LoVo (cell line): ENCODE results near the gene GSTT2.

Experiments used
- DNase-seq: peaks from one replicate; pipeline ENCODE4 v3.0.0-alpha.2; 2016; ENCODE audit warnings: low spot score

Gene GSTT2

DNA sequence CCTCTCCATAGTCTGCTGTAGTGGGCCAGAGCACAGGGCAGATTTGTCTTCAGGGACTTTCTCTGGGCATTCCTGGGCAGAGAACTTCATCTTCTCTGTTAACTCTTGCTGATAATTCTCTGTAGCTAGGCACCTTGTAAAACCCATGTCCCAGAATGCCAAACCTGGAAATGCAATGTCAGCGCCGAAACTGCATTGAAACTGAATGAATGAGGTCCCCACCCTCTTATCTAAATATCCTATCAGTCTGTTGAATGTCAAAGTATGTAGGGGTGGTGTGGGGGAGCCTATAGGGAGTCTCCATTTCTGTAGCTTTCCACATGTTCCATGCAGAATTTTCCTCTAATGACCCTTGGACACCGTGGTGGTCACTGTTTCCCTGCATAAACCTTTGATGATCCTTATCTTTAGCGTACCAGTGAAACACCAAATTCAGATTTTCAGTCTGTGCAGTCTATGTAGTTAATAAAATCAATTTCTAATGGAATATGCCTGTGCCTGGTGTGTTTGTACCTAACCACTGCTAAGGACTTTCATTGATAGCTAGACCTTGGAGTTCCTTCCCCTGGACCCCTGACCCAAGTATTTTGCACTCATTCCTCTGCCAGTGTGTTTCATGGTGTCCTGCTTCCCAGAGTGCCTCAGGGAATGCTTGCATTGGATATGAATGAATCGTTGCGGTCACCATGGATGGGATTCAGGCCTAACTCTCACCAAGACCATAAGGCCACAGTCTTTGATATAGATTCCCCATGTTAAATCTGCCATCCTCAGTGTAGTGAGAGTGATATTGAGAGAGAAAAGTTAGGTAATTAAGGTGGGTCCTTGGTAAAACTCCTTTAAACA is 28.7 kb downstream of the GSTT2 start:
- DNase-seq = no peak

DNA sequence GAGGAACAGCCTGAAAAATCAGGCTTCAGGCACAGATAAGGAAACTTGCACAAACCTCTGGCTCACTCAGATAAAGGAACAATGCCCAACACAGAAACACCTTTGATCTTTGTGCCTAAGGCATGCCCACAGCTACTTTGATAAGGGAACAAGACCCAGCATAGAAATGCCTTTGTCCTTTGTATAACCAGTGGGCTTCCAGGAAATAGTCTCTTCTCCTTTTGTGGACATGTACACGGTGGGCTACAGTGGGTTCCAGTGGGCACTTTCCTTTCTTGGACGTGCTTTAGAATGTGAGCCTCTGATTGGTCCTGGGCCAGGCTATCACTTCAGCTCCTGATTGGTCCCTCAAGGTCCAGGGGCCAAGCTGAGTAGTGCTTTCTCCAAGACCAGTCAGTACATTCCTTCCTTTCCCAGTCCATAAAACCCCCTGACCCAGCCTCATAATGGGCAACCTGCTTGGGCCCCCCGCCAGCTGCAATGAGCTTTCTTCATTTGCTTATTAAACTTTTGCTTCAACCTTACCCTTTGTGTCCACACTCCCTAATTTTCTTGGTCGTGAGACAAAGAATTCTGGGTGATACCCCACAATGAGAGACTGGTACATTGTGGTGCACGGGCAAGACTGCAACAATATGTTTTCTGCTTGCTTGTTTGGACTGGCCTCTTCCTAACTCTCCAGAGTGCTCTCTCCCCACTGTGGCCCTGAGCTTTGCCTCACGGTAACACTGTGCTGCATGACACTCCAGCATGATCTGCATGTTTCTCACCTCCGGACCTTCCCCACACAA is 29.5 kb downstream of the GSTT2 start:
- DNase-seq = no peak

DNA sequence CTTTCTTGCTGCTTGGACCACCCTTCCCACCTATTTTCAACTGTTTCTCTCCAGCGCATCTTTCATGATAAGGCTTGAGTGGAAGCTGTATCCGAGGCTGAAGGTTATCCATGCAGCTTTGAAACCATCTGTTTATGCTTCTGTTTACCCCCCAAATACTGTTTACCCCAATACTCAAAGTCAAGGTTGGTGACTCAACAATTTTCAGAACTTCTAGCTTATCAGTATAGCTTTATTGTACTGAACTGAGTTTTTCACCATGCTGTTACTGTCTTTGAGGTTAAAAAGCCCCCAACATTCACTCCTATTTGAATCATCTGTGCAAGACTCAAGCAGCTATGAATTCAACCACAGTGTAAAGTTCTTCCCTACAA is 30.1 kb downstream of the GSTT2 start:
- DNase-seq = no peak

DNA sequence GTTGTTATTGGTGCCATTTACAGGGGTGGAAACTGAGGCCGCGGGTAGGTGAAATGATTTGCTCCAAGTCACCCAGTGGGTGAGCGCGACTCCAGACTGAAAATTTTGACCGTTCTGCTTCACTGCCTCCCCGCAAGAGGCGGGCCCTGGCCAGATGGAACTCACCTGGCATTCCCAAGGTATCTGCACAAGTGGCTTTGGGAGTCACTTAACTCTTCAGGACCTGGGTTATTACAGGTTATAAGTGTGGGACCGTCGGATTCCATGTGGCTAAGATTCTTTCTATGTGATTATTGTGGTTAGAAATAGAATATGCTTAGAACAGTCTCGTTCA is 31.8 kb downstream of the GSTT2 start:
- no peak for DNase-seq

DNA sequence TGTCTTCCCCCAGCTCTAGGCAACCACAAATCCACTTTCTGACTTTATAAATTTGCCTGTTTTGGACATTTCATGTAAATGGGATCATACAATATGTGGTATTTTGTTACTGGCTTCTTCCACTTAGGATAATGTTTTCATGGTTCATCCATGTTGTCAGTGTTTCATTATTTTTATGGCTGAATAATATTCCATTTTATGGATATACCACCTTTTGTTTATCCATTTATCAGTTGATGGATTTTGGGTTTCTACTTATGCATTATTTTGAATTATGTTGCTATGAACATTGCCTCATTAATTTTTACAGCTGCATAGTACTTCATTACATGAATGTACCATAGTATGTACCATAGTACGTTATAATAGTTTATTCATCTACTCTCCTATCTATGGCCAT is 36.2 kb downstream of the GSTT2 start:
- DNase-seq = no peak

DNA sequence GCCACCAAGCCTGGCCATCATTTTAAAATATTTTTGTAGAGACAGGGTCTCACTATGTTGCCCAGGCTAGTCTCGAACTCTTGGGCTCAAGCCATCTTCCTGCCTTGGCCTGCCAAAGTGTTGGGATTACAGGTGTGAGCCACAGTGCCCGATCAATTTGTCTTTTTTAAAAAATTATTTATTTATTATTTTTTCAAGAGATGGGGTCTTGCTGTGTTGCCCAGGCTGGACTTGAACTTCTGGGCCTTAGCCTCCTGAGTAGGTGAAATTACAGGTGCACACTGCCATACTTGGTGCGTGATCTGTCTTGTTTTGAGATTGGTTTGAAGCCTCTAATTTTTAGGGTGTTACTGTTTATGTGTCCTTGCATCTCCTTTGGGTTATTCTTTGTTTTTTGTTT is 41.4 kb downstream of the GSTT2 start:
- no peak for DNase-seq

DNA sequence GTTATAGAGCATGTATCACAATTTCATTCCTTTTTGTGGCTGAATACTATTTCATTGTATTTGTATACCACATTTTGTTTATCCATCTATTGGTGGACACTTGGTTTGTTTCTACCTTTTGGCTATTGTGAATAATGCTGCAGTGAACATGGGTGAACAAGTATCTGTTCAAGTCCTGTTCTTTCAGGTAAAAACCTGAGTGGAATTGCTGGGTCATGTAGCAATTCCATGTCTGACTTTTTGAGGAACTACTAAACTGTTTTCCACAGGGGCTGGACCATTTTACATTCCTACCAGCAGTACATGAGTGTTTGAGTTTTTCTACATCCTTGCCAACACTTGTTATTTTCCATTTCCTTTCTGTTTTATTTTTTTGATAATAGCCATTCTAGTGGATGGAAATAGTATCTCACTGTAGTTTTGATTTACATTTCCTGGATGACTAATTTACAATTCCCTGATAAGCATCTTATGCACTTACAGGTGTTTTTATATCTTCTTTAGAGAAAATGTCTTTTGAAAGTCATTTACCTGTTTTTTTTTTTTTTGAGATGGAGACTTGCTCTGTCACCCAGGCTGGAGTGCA is 43.4 kb downstream of the GSTT2 start:
- DNase-seq = peak; percentile 9

DNA sequence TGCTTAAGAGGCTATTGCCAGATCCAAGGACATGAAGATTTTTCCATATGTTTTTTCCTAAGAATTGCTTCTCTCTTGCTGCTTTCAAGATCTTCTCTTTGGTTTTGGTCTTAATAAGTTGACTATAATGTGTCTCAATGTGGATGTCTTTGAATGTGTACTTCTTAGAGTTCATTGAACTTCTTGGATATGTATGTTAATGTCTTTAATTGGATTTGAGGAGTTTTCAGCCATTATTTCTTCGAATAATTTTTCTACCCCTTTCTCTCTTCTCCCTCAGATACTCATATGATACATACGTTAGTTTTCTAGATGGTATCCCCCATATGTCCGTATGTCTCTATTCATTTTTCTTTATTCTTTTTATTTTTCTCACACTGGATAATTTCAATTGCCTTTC is 44.4 kb downstream of the GSTT2 start:
- no peak for DNase-seq

DNA sequence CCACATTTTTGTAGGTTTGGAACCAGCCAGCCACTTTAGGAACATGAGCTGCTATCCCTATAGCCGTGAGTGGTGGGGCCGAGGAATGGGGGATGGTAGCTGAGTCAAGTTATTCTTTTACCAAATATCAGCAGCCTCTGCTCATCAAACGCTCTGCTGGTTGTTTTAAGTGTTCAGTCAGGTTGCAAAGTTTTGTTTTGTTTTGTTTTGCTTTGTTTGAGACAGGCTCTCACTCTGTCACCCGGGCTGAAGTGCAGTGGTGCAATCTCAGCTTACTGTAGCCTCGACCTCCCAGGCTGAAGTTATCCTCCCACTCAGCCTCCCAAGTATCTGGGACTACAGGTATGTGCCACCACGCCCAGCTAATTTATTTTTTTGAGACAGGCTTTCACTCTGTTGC is 45.5 kb downstream of the GSTT2 start:
- DNase-seq = no peak

DNA sequence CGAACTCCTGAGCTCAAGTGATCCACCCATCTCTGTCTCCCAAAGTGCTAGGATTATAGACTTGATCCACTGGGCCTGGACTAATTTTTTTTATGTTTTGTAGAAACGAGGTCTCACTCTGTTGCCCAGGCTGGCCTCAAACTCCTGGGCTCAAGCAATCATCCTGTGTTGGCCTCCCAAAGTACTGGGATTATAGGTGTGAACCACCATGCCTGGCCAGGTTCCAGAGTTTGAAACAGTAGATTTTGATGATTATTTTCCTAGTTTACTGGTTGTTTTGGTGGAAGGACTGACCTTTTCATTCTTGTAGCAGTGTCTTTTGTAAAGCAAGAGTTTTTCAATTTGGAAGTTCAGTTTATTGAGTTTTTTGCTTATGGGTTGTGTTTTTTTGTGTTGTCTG is 46.1 kb downstream of the GSTT2 start:
- DNase-seq = no peak

DNA sequence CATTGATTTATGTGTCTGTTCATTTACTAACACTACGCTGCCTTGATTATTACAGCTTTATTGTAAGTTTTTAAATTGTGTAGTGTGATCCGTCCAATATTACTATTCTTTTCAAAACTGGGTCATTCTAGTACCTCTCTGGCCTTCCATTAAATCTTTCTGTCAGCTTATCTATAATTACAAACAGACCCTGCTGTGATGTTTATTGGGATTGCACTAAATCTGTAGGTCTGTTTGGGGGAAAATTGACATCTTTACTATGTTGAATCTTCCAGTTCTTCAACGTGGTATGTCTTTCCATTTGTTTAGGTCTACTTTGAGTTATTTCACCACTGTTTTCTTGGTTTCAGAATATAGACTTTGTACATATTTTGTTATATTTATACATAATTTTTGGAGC is 46.8 kb downstream of the GSTT2 start:
- no peak for DNase-seq

DNA sequence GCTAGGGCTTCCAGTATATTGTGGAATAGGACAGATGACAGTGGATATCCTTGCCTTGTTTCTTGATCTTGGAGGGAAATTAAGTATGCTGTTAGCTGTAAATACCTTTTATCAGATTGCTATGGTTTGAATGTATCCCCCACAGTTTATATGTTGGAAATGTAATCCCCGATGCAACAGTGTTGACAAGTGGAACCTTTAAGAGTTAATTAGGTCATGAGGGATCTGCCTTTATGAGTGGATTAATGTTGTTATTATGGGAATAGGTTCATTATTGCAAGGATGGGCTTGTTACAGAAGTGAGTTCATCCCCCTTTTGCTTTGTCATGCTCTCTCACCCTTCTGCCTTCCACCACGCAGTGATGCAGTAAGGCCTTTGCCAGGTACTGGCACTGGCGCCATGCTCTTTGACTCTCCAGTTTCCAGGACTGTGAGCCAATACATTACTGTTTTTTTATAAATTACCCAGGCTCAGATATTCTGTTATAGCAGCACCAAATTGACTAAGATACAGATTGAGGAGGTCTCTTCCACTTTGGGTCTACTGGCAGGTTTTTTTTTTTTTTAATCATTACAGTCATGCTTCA is 47.5 kb downstream of the GSTT2 start:
- DNase-seq = no peak

DNA sequence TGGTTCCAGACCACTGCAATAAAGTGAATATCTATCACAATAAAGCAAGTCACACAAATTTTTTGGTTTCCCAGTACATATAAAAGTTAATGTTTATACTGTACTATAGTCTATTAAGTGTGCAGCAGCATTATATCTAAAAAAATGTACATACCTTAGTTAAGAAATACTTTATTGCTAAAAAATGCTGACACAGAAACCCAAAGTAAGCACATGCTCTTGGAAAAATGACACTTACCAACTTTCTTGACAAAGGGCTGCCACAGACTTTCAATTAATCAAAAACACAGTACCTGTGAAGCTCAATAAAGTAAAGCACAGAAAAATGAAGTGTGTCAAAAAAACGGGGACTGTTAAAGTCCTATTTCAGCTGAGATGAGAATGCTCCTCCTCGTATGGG is 48.1 kb downstream of the GSTT2 start:
- DNase-seq = no peak

DNA sequence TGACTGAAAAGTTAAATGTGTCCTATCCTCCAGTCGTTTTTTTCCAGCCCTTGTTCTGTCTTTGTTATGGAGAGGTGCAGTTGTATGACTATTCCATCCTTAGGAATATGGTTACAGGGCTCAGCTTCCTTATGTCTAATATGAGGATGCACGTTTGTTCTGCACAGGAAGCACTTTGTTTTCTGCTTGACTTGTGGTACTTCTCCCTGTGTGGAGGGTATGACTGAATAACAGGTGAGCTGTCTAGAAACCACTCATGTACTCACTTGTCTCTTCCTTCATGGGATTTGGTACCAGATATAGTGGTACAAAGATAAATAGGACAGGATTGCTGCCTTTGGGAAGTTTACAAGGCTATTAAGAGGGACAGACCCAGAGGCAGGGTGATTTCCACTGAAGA is 48.6 kb downstream of the GSTT2 start:
- DNase-seq = no peak

DNA sequence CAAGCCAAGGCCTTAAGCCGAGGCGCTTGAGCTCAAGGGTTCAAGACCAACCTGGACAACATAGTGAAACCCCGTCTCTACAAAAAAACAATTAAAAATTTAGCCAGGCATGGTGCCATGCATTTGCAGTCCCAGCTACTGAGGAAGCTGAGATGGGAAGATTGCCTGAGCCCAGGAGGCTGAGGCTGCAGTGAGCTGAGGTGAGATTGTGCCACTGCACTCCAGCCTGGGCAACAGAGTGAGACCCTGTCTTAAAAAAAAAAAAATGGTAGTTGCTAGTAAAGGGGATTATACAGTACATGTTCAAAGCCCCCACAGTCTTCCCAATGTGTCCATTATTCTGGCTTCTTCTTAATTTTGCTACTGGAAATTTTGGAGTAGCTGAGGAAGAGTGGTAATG is 49.4 kb downstream of the GSTT2 start:
- no peak for DNase-seq

DNA sequence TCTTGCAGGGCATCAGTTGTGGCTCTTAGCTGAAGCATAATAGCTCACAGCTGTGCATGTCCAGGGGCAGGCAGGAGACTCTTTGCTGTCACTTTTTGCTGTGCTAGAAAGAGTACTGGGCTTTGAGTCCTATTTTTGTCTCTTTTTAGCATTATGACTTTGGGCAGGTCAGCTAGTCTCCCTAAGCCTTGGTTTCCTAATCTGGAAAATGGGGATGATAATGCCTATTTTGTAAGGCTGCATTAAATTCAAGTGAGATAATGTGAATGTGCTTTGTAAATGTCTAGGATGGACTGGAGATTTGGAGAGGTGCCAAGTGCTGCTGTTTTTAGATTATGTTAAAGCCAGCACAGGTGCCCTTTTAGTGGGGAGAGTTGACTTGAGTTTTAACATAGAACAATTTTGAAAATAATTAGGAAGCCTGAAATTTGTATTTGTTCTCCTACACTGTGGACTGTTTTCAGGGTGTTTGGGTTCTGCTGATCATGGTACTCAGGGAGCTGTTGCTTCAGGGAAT is 50.3 kb downstream of the GSTT2 start:
- no peak for DNase-seq
